Endothelial cell of umbilical vein (primary cell): ENCODE results near the gene SPRYD4. TPM values are rescaled to one million over a fixed set of nuclear protein-coding genes. Genes with fewer than 3 reads are reported as not detected.

Source experiments
- BruUV-seq: library from RNA; stranded (reverse); fragments of 400-500 nt; replicated peaks from 2 replicates; lab custom pipeline; 2021; lab: Mats Ljungman, UMichigan
- CTCF ChIA-PET: fragments of 300-600, 350-600 bp; sonication (Branson Sonifier 250); formaldehyde crosslinking; loops from one replicate; lab custom pipeline; 2021; ENCODE audit warnings: antibody characterized with exemption, inconsistent platforms; lab: Charles Lee
- POLR2A ChIA-PET: fragments of 300-600, 350-600 bp; sonication (Branson Sonifier 250); formaldehyde crosslinking; loops from one replicate; lab custom pipeline; 2021; ENCODE audit warnings: antibody characterized with exemption, inconsistent platforms; lab: Charles Lee
- DNase-seq: peaks from one replicate; pipeline ENCODE4 v3.0.0-alpha.2; 2011; ENCODE audit warnings: low read depth, low spot score
- FAIRE-seq: peaks from 2 replicates; lab custom pipeline; 2011; peaks lifted over from hg19 to GRCh38; lab: Jason Lieb, UNC
- H2AFZ ChIP-seq: 2 replicates; pipeline ENCODE4 v1.6.0; 2012; ENCODE audit warnings: low read depth, low read length, control low read depth, inconsistent platforms
- H3K27ac ChIP-seq: 2 replicates; pipeline ENCODE4 v1.5.1; 2011; ENCODE audit warnings: low read depth, mild to moderate bottlenecking, control low read depth, low read length, moderate library complexity; ENCODE audit not compliant: insufficient read depth
- H3K27me3 ChIP-seq, 2 experiments: 2 replicates each; pipeline versions ENCODE4 v1.6.0 to v1.6.1; 2011; ENCODE audit warnings: low read length in 2 of 2, mixed read lengths in 1 of 2; ENCODE audit not compliant: control insufficient read depth in 2 of 2, insufficient read depth in 2 of 2
- H3K36me3 ChIP-seq, 2 experiments: 2 replicates in 1 of 2; 3 replicates in 1 of 2; pipeline ENCODE4 v1.5.1; 2011; ENCODE audit warnings: low read length in 2 of 2, mild to moderate bottlenecking in 1 of 2, moderate library complexity in 1 of 2; ENCODE audit not compliant: control insufficient read depth in 2 of 2, insufficient read depth in 2 of 2; ENCODE audit errors: extremely low read depth in 1 of 2
- H3K4me1 ChIP-seq: 3 replicates; pipeline ENCODE4 v1.5.1; 2011; ENCODE audit warnings: mild to moderate bottlenecking, low read length; ENCODE audit not compliant: control insufficient read depth, insufficient read depth; ENCODE audit errors: extremely low read depth
- H3K4me2 ChIP-seq: 2 replicates; pipeline ENCODE4 v1.6.1; 2011; ENCODE audit warnings: low read length, control low read depth, mixed read lengths; ENCODE audit not compliant: insufficient read depth
- H3K4me3 ChIP-seq, 3 experiments: fragments of 200-600 bp in 1 of 3; sonication (generic), shearing (Covaris generic) in 1 of 3; replicated peaks in 1 of 3; 2 replicates each; pipeline ENCODE4 v1.5.1; 2011 to 2016; ENCODE audit warnings: control low read depth in 3 of 3, low read length in 3 of 3, mild to moderate bottlenecking in 2 of 3, inconsistent platforms in 1 of 3, low read depth in 1 of 3, moderate library complexity in 1 of 3; ENCODE audit not compliant: insufficient read depth in 1 of 3
- H3K79me2 ChIP-seq: 2 replicates; pipeline ENCODE4 v1.6.0; 2012; ENCODE audit warnings: low read length, inconsistent platforms; ENCODE audit not compliant: control insufficient read depth, insufficient read depth
- H3K9ac ChIP-seq: replicated peaks from 2 replicates; pipeline ENCODE3; 2011; ENCODE audit warnings: low read length, control low read depth; ENCODE audit not compliant: insufficient read depth; ENCODE audit errors: extremely low read depth
- H3K9me1 ChIP-seq: replicated peaks from 3 replicates; pipeline ENCODE4 v1.6.0; 2011; ENCODE audit warnings: mild to moderate bottlenecking, low read length; ENCODE audit not compliant: control insufficient read depth, insufficient read depth; ENCODE audit errors: extremely low read depth
- H3K9me3 ChIP-seq: replicated peaks from 2 replicates; pipeline ENCODE4 v1.5.1; 2012; ENCODE audit warnings: low read length, inconsistent platforms; ENCODE audit not compliant: control insufficient read depth, insufficient read depth
- H4K20me1 ChIP-seq: replicated peaks from 2 replicates; pipeline ENCODE3; 2011; ENCODE audit warnings: mild to moderate bottlenecking, low read length; ENCODE audit not compliant: control insufficient read depth, insufficient read depth; ENCODE audit errors: extremely low read depth
- CTCF ChIP-seq, 2 donors: IDR thresholded peaks; 1 replicate in 1 of 2; 2 replicates in 1 of 2; pipeline ENCODE4 v1.5.1; 2011; ENCODE audit warnings: low read length in 2 of 2, mild to moderate bottlenecking in 2 of 2, moderate library complexity in 2 of 2, control low read depth in 1 of 2, inconsistent platforms in 1 of 2, low read depth in 1 of 2; ENCODE audit not compliant: insufficient read depth in 1 of 2; ENCODE audit errors: extremely low read depth in 1 of 2
- EZH2 ChIP-seq: IDR thresholded peaks from 2 replicates; pipeline ENCODE4 v1.6.1; 2012; ENCODE audit warnings: borderline replicate concordance, low read depth, mild to moderate bottlenecking, moderate library complexity, low read length, inconsistent platforms; ENCODE audit not compliant: severe bottlenecking
- FOS ChIP-seq: IDR thresholded peaks from 2 replicates; pipeline ENCODE4 v1.6.1; 2011; ENCODE audit warnings: mild to moderate bottlenecking, low read length, moderate library complexity, borderline replicate concordance; ENCODE audit not compliant: insufficient read depth
- GATA2 ChIP-seq: IDR thresholded peaks from 2 replicates; pipeline ENCODE4 v1.7.0; 2011; ENCODE audit warnings: low read depth, mild to moderate bottlenecking, moderate library complexity, mixed read lengths, low read length; ENCODE audit not compliant: insufficient read length, insufficient read depth
- JUN ChIP-seq: IDR thresholded peaks from 2 replicates; pipeline ENCODE4 v1.6.1; 2011; ENCODE audit warnings: borderline replicate concordance, low read depth; ENCODE audit not compliant: insufficient read length, insufficient read depth
- MAX ChIP-seq: IDR thresholded peaks from 2 replicates; pipeline ENCODE4 v1.6.1; 2011; ENCODE audit not compliant: insufficient read depth, insufficient read length
- MYC ChIP-seq: IDR thresholded peaks from one replicate; pipeline ENCODE4 v1.6.1; 2011; ENCODE audit warnings: mild to moderate bottlenecking, low read depth, low read length
- POLR2A ChIP-seq: IDR thresholded peaks from 2 replicates; pipeline ENCODE4 v1.6.1; 2012; ENCODE audit warnings: low read depth, mild to moderate bottlenecking, control low read depth, low read length
- POLR2AphosphoS5 ChIP-seq: IDR thresholded peaks from 2 replicates; pipeline ENCODE4 v1.6.1; 2012; ENCODE audit warnings: low read depth, mild to moderate bottlenecking, control low read depth, low read length, moderate library complexity; ENCODE audit not compliant: insufficient read depth
- dilution Hi-C: fragments of 300-500 bp; cut with MboI; formaldehyde crosslinking; loops from one replicate; pipeline ENCODE4 v1.15.0; 2019; ENCODE audit warnings: low sequenced_read_pairs; ENCODE audit not compliant: extremely low pct_ligation_motif_present
- intact Hi-C: fragments of 100-400 bp; cut with micrococcal nuclease; formaldehyde crosslinking; loops from one replicate; pipeline ENCODE4 v1.10.0; 2022
- polyA plus RNA-seq, 4 experiments: library from polyadenylated mRNA; depleted of rRNA in 3 of 4; stranded (reverse) in 3 of 4; unstranded in 1 of 4; fragments of >200 nt; gene quantifications; 2 replicates each; pipeline versions ENCODE4 v1.2.1 to v1.2.3, GENCODE V29; 2011 to 2012; ENCODE audit warnings: missing spikeins in 1 of 4
- total RNA-seq: library from RNA; stranded (reverse); gene quantifications from 2 replicates; pipeline ENCODE4 v1.2.3, GENCODE V29; 2021

SPRYD4 gene
- total and polyA plus RNA-seq, 2 donors (not counting 3 experiments of a cell fraction or from before 2014, with no cell fraction given): 3.4 to 4.0 TPM

- no peak for DNase-seq
- dilution Hi-C loops (no loop called here), intact Hi-C loops (loop anchor here (1.0 kb wide), 1 partner anchor 44 kb away; no protein-coding TSS in a partner anchor)
- no TSS peak for BruUV-seq
- TF ChIP-seq MYC (no peak), FOS (no peak), MAX (no peak), CTCF (IDR thresholded peaks at IDR 0.05; ENCODE audit: extremely low read depth in 1 of 2, insufficient read depth in 1 of 2, low read depth in 1 of 2, low read length in 2 of 2) (no peak), JUN (no peak), POLR2AphosphoS5 (no peak), EZH2 (no peak), GATA2 (no peak), POLR2A (no peak)
- Histone ChIP-seq H3K4me2 (peak overlapping the region; percentile 73), H3K4me3 (peak overlapping the region in 1 of 3 experiments; percentile 98), H3K27ac (peak overlapping the region; percentile 87), H3K9me1 (no peaks in the 10 kb centered on the region), H3K4me1 (peaks cover 56% of the 10 kb centered on the region), H3K79me2 (peaks cover 40% of the 10 kb centered on the region), H3K9me3 (no peaks in the 10 kb centered on the region), H3K36me3 (no peaks in the 10 kb centered on the region), H4K20me1 (no peaks in the 10 kb centered on the region), H2AFZ (peak overlapping the region; percentile 58), H3K27me3 (no peaks in the 10 kb centered on the region), H3K9ac (peak overlapping the region; percentile 76)
- POLR2A ChIA-PET: interaction anchor here (0.5 to 1.0 kb wide), 5 partner anchors 8 to 787 kb away, joined by 3 to 5 read pairs (median 3); no protein-coding TSS in a partner anchor
- CTCF ChIA-PET: interaction anchor here (0.8 to 2.7 kb wide), 16 partner anchors 9 to 467 kb away, joined by 3 to 21 read pairs (median 6); no protein-coding TSS in a partner anchor
- no peak for FAIRE-seq
These were observed 52.8 kb downstream of the SPRYD4 start for GRCh38 chr12:56521209-56521589.
